ENCODE results near the gene ENO1.

Gene ENO1

DNA sequence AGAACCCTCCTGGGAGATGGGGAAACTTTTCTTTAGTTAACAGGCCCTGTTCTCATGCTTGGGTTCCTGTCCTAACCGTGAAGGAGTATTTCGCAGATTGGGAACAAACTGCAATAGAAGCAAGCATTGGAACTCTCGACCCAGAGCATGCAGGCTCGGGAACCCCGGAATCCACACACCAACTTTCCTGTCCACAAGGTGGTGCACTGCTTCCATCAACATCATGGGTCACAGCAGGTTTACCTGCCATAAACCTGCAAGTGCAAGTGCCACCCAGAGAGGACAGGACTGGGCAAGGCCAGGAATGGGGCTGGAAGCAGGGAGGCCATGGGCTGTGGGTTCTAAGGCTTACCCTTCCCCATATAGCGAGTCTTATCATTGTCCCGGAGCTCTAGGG lies 6.9 kb downstream of the ENO1 start:
- Mint-ChIP-seq H3K27ac (peak overlapping the region; percentile 36), H3K36me3 (ENCODE audit: low read depth) (peaks cover 93% of the 10 kb centered on the region)
- no peak for DNase-seq (ENCODE audit: low spot score)

DNA sequence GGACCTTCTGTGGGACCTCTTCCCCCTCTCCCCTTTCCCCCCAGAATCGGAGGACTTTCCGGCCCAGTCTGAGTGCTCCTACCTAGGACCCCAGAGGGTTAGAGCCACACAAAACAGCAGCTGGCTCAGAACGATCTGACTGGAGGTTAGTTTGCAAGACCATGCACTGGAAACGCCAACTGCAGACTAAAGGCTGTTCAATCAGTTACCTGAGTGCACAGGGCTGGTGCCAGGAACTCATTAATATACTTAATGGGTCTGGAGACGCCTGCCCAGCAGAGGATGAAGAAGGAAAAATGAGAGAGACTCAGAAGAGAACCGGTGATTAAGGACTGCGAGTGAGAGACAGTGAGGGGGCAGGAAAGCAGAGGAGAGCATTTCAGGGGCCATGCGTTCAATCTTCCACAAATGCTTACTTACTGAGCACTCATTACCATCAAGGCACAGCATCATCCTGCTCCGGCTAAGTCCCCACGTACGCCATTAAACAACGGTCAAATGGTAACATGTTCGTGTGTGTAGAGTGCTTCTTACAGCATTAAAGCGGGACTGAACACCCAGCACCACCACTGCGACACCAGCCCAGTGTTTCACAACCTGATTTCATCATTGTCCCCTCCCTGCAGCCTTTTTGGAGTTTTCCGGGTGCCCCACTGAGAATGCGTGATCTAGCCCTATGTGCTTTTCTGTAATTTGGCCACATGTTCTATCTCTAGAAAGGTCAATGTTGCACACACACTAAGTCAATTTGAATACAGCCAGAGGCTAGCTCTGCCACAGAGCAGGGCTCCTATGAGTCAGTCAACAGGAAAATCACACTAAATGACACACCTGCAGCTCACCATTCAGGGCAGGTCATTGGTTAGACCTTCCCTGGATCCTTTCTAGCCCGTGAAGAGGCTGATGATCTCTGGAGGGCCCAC lies 7.6 kb downstream of the ENO1 start:
- DNase-seq (ENCODE audit: low spot score), result no peak
- no peaks in the 10 kb centered on the region for H3K27me3 Mint-ChIP-seq (ENCODE audit: low read depth)
- peaks cover 91% of the 10 kb centered on the region for H3K36me3 Mint-ChIP-seq (ENCODE audit: low read depth)
- peak overlapping the region; percentile 67 for H3K27ac Mint-ChIP-seq
- no peaks in the 10 kb centered on the region for H3K9me3 Mint-ChIP-seq
- peaks cover 68% of the 10 kb centered on the region for H3K4me1 Mint-ChIP-seq (ENCODE audit: low read depth)
- H3K4me3 Mint-ChIP-seq, result peak overlapping the region; percentile 67

More for the DNA sequence above, 6.9 kb downstream of the ENO1 start:
- H3K27me3 Mint-ChIP-seq (ENCODE audit: low read depth), result no peaks in the 10 kb centered on the region
- peak overlapping the region; percentile 99 for H3K4me3 Mint-ChIP-seq
- no peaks in the 10 kb centered on the region for H3K9me3 Mint-ChIP-seq
- peaks cover 65% of the 10 kb centered on the region for H3K4me1 Mint-ChIP-seq (ENCODE audit: low read depth)

GRCh38 chr1:8870103-8870502 lies 8.4 kb downstream of the ENO1 start:
- Mint-ChIP-seq H3K9me3 (no peaks in the 10 kb centered on the region), H3K27me3 (ENCODE audit: low read depth) (no peaks in the 10 kb centered on the region), H3K4me1 (ENCODE audit: low read depth) (peaks cover 62% of the 10 kb centered on the region), H3K27ac (peak overlapping the region; percentile 67), H3K36me3 (ENCODE audit: low read depth) (peaks cover 90% of the 10 kb centered on the region), H3K4me3 (peak overlapping the region; percentile 67)
- no peak for DNase-seq (ENCODE audit: low spot score)

DNA sequence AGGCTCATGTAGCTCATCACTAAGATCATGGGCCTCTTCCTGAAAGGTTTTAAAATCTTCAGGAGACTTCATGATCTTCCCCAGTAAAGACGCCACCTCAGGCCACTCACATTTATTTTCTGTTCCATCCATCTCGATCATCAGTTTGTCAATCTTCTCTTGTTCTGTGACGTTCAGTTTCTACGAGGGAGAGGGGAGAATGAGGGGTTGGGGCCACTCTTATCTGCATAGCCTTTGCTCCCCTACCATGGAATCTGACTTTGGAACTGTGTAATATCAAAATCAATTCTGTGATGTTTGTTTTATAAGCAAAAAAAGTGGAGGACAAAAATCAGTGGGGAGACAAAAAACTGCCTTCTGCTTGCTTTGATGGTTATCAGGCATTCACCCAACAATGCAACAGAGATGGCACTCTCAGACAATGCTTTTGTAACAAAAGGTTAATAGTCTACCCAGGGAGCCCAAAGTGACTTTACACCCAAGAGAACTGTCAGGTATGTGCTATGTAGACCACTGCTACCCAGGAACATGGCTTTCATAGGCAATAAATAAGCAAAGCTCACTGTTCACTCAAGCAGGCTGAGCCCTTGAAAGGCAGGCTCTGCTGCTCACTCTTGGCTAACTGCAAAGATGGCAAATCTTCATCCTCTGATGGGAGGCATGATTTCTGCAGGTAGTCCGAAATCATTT lies 10.5 kb downstream of the ENO1 start:
- H3K27ac Mint-ChIP-seq, result peak overlapping the region; percentile 44
- DNase-seq (ENCODE audit: low spot score), result no peak
- no peak overlapping the region for H3K4me3 Mint-ChIP-seq
- H3K36me3 Mint-ChIP-seq (ENCODE audit: low read depth), result peaks cover 91% of the 10 kb centered on the region
- H3K9me3 Mint-ChIP-seq, result no peaks in the 10 kb centered on the region
- peaks cover 50% of the 10 kb centered on the region for H3K4me1 Mint-ChIP-seq (ENCODE audit: low read depth)
- no peaks in the 10 kb centered on the region for H3K27me3 Mint-ChIP-seq (ENCODE audit: low read depth)

DNA sequence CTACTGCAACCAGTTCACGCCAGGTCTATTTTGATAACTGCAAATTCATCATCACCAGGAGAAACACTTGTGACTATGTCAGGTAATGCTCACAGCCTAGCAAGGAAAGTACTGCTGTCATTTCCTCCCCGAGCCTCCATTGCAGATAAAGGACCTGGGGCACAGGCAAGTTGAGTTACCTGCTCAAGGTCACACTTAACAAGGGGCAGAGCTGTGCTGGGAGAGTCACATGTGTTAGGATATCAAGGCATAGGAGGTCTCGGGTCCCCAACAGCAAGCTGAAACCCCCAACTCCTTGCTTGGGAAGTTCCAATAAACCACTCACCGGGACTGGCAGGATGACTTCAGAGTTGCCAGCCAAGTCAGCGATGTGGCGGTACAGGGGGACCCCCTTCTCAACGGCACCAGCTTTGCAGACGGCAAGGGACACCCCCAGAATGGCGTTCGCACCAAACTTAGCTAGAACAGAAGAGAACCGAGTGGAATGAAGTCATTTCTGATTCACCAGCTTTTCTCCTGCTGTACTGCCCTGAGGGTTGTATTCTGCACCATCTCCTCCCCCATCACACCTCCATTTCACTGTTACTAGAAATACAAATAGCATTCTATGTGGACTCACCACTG lies 11.6 kb downstream of the ENO1 start:
- DNase-seq (ENCODE audit: low spot score), result peak; percentile 29
- H3K36me3 Mint-ChIP-seq (ENCODE audit: low read depth), result peaks cover 91% of the 10 kb centered on the region
- H3K9me3 Mint-ChIP-seq, result no peaks in the 10 kb centered on the region
- H3K4me1 Mint-ChIP-seq (ENCODE audit: low read depth), result peaks cover 48% of the 10 kb centered on the region
- no peaks in the 10 kb centered on the region for H3K27me3 Mint-ChIP-seq (ENCODE audit: low read depth)
- no peak overlapping the region for H3K4me3 Mint-ChIP-seq
- peak overlapping the region; percentile 72 for H3K27ac Mint-ChIP-seq

GRCh38 chr1:8866173-8866791 lies 12.2 kb downstream of the ENO1 start:
- Mint-ChIP-seq H3K4me1 (ENCODE audit: low read depth) (peaks cover 45% of the 10 kb centered on the region), H3K36me3 (ENCODE audit: low read depth) (peaks cover 91% of the 10 kb centered on the region), H3K4me3 (no peak overlapping the region), H3K27ac (peak overlapping the region; percentile 69), H3K27me3 (ENCODE audit: low read depth) (no peaks in the 10 kb centered on the region), H3K9me3 (no peaks in the 10 kb centered on the region)
- no peak for DNase-seq (ENCODE audit: low spot score)

- no peak overlapping the region for H3K4me3 Mint-ChIP-seq
- H3K9me3 Mint-ChIP-seq, result no peaks in the 10 kb centered on the region
- DNase-seq (ENCODE audit: low spot score), result no peak
- H3K27me3 Mint-ChIP-seq (ENCODE audit: low read depth), result no peaks in the 10 kb centered on the region
- H3K36me3 Mint-ChIP-seq (ENCODE audit: low read depth), result peaks cover 90% of the 10 kb centered on the region
- H3K4me1 Mint-ChIP-seq (ENCODE audit: low read depth), result peaks cover 45% of the 10 kb centered on the region
- no peak overlapping the region for H3K27ac Mint-ChIP-seq
These were observed 13.7 kb downstream of the ENO1 start for GRCh38 chr1:8864713-8865344.

- no peak for DNase-seq (ENCODE audit: low spot score)
- no peak overlapping the region for H3K4me3 Mint-ChIP-seq
- no peaks in the 10 kb centered on the region for H3K9me3 Mint-ChIP-seq
- H3K27ac Mint-ChIP-seq, result peak overlapping the region; percentile 36
- H3K4me1 Mint-ChIP-seq (ENCODE audit: low read depth), result peaks cover 45% of the 10 kb centered on the region
- peaks cover 85% of the 10 kb centered on the region for H3K36me3 Mint-ChIP-seq (ENCODE audit: low read depth)
- no peaks in the 10 kb centered on the region for H3K27me3 Mint-ChIP-seq (ENCODE audit: low read depth)
These were observed 14.7 kb downstream of the ENO1 start for GRCh38 chr1:8863794-8864233.

DNA sequence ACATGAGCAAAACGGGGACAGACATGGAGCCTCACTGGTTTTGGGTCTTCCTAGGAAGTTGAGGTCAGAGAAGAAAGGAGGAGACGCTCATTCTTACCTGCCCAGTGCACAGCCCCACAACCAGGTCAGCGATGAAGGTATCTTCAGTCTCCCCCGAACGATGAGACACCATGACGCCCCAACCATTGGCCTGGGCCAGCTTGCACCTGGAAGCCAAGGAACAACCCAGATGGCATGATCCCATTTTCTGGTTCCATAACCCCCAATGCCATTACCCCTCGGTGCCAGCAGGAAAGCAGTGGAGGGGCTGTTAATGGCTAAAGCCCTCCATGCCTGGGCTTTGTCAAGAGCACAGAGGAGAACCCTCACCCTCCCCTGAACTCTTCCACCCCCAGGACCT lies 15.3 kb downstream of the ENO1 start:
- no peak for DNase-seq (ENCODE audit: low spot score)
- Mint-ChIP-seq H3K27me3 (ENCODE audit: low read depth) (no peaks in the 10 kb centered on the region), H3K9me3 (no peaks in the 10 kb centered on the region), H3K36me3 (ENCODE audit: low read depth) (peaks cover 90% of the 10 kb centered on the region), H3K4me1 (ENCODE audit: low read depth) (peaks cover 51% of the 10 kb centered on the region), H3K27ac (peak overlapping the region; percentile 52), H3K4me3 (no peak overlapping the region)

GRCh38 chr1:8862528-8862927 lies 16.0 kb downstream of the ENO1 start:
- DNase-seq (ENCODE audit: low spot score), result no peak

DNA sequence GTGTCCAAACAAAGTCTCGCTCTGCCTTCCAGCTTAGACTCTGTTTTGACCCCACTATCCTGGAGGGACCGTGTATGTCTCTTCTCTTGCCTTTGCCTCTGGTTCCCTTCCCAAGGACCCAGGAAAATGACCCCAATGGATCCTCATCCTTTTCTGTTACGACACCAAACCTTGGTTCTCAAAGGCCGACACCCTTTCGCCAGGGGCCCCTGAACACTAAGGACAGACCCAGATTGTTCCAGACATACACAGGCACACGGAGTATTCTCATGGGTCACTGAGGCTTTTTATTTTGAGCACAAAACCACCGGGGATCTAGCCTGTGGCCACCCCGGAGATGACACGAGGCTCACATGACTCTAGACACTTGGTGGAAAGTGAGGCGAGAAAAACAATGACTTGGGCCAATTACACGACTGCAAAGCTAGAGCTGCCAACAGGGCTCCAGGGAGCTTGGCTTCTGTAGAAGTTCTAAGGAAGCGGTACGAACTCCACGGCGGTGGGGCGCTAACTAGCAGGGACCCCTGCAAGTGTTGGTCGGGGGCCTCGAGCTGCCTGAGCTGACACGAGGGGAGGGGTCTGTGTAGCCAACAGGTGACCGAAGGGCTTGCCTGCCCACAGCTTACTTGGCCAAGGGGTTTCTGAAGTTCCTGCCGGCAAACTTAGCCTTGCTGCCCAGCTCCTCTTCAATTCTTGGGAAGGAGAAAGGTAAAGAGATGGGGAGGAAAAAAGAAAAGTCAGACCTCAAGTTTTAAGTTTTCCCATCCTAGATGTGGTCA lies 17.6 kb downstream of the ENO1 start:
- Mint-ChIP-seq H3K27ac (peak overlapping the region; percentile 63), H3K4me3 (no peak overlapping the region), H3K9me3 (no peaks in the 10 kb centered on the region), H3K4me1 (ENCODE audit: low read depth) (peaks cover 38% of the 10 kb centered on the region), H3K27me3 (ENCODE audit: low read depth) (no peaks in the 10 kb centered on the region), H3K36me3 (ENCODE audit: low read depth) (peaks cover 83% of the 10 kb centered on the region)
- no peak for DNase-seq (ENCODE audit: low spot score)

More at GRCh38 chr1:8862528-8862927, 16.0 kb downstream of the ENO1 start:
- Mint-ChIP-seq H3K36me3 (ENCODE audit: low read depth) (peaks cover 87% of the 10 kb centered on the region), H3K27ac (peak overlapping the region; percentile 26), H3K27me3 (ENCODE audit: low read depth) (no peaks in the 10 kb centered on the region), H3K4me1 (ENCODE audit: low read depth) (peaks cover 49% of the 10 kb centered on the region), H3K9me3 (no peaks in the 10 kb centered on the region), H3K4me3 (no peak overlapping the region)

DNA sequence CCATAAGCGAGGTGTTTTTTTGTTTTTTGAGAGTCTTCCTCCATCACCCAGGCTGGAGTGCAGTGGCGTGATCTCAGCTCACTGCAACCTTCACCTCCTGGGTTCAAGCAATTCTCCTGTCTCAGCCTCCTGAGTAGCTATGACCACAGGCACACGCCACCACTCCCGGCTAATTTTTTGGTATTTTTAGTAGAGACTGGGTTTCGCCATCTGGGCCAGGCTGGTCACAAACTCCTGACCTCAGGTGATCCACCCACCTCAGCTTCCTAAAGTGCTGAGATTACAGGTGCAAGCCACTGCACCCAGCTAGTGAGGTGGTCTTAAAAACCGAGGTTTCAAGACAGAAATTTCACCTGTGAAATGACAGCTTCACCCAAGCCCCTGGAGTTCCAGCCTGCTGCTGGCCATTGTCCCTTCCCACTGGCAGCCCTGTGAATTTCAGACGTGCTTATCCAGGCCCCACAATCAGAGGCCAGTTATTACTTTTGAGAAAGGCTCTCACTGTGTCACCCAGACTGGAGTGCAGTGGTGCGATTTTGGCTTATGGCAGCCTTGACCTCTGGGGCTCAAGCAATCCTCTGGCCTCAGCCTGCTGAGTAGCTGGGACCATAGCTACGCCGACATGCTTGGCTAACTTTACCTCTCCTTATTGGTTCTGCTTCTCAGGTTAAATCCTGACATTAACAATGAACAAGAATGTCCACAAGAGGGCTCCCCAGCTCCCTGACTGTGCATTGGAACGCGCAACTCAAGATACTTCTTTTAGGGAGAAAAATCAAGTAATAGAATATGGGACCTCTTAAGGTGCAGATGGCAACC lies 19.4 kb downstream of the ENO1 start:
- peak overlapping the region; percentile 36 for H3K4me3 Mint-ChIP-seq
- peak overlapping the region; percentile 67 for H3K27ac Mint-ChIP-seq
- H3K4me1 Mint-ChIP-seq (ENCODE audit: low read depth), result peaks cover 38% of the 10 kb centered on the region
- peaks cover 66% of the 10 kb centered on the region for H3K36me3 Mint-ChIP-seq (ENCODE audit: low read depth)
- no peaks in the 10 kb centered on the region for H3K27me3 Mint-ChIP-seq (ENCODE audit: low read depth)
- DNase-seq (ENCODE audit: low spot score), result no peak
- no peaks in the 10 kb centered on the region for H3K9me3 Mint-ChIP-seq
